Measurements from ENCODE around the gene CD109.

The CD109 gene

DNA sequence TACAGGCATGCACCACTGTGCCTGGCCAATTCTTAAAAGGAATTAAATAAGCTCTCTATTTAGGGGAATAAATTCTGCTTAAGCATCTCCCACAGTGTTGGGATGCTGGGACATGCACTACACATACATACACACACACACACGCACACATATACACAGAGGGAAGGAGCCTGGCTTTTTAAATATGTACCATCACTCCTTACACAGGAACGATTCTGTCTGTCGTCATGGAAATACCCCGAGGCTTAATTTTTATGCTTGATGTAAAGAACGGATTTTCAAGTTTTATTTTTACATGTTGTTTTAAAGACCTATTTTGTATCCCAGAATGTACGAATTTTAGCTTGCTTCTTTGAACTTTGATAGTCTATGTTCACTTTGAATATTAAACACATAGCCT lies 95.3 kb downstream of the CD109 start:
- TF ChIP-seq TCF12 (IDR thresholded peaks at IDR 0.05; ENCODE audit: low read depth) (no peak), CEBPB (IDR thresholded peaks at IDR 0.05) (no peak), TAF1 (IDR thresholded peaks at IDR 0.05; ENCODE audit: low read depth) (no peak), CREB1 (IDR thresholded peaks at IDR 0.05; ENCODE audit: low read depth) (no peak), NFIC (IDR thresholded peaks at IDR 0.05) (no peak), EGR1 (IDR thresholded peaks at IDR 0.05) (no peak), RAD21 (IDR thresholded peaks at IDR 0.05; ENCODE audit: low read depth) (no peak), FOXM1 (IDR thresholded peaks at IDR 0.05; ENCODE audit: borderline replicate concordance, low read depth) (no peak), YY1 (IDR thresholded peaks at IDR 0.05; ENCODE audit: low read depth) (no peak), EP300 (IDR thresholded peaks at IDR 0.05; ENCODE audit: borderline replicate concordance) (no peak), ZBTB7A (IDR thresholded peaks at IDR 0.05; ENCODE audit: low read depth) (no peak), TEAD4 (IDR thresholded peaks at IDR 0.05) (no peak)
- TF ChIP-seq, protein P1, sequence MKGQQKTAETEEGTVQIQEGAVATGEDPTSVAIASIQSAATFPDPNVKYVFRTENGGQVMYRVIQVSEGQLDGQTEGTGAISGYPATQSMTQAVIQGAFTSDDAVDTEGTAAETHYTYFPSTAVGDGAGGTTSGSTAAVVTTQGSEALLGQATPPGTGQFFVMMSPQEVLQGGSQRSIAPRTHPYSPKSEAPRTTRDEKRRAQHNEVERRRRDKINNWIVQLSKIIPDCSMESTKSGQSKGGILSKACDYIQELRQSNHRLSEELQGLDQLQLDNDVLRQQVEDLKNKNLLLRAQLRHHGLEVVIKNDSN (IDR thresholded peaks at IDR 0.05): no peak
- TF ChIP-seq, protein P2, sequence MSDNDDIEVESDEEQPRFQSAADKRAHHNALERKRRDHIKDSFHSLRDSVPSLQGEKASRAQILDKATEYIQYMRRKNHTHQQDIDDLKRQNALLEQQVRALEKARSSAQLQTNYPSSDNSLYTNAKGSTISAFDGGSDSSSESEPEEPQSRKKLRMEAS (IDR thresholded peaks at IDR 0.05): no peak
- TF ChIP-seq, protein P3, sequence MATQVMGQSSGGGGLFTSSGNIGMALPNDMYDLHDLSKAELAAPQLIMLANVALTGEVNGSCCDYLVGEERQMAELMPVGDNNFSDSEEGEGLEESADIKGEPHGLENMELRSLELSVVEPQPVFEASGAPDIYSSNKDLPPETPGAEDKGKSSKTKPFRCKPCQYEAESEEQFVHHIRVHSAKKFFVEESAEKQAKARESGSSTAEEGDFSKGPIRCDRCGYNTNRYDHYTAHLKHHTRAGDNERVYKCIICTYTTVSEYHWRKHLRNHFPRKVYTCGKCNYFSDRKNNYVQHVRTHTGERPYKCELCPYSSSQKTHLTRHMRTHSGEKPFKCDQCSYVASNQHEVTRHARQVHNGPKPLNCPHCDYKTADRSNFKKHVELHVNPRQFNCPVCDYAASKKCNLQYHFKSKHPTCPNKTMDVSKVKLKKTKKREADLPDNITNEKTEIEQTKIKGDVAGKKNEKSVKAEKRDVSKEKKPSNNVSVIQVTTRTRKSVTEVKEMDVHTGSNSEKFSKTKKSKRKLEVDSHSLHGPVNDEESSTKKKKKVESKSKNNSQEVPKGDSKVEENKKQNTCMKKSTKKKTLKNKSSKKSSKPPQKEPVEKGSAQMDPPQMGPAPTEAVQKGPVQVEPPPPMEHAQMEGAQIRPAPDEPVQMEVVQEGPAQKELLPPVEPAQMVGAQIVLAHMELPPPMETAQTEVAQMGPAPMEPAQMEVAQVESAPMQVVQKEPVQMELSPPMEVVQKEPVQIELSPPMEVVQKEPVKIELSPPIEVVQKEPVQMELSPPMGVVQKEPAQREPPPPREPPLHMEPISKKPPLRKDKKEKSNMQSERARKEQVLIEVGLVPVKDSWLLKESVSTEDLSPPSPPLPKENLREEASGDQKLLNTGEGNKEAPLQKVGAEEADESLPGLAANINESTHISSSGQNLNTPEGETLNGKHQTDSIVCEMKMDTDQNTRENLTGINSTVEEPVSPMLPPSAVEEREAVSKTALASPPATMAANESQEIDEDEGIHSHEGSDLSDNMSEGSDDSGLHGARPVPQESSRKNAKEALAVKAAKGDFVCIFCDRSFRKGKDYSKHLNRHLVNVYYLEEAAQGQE (IDR thresholded peaks at IDR 0.05; ENCODE audit: low read depth): no peak

DNA sequence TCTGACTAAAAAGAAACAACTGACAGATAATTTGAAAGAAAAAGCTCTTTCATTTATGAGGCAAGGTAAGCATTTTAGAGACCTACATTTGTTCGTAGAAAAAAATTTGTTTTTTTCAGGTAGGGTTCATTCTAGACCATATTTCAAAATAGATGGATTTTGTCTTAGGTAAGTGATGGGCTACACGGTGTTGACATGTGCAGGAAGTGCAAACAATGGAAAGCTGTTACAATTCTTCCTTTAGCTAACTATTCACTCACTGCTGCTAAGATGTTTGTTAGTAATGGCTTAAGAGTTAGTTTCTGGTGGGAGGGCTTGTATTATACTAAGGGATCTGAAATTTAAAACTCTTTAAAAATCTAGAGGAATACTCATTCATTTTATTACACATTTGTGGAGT lies 96.7 kb downstream of the CD109 start:
- TF ChIP-seq EP300 (IDR thresholded peaks at IDR 0.05; ENCODE audit: borderline replicate concordance) (no peak), CREB1 (IDR thresholded peaks at IDR 0.05; ENCODE audit: low read depth) (no peak), CEBPB (IDR thresholded peaks at IDR 0.05) (no peak), YY1 (IDR thresholded peaks at IDR 0.05; ENCODE audit: low read depth) (no peak), ZBTB7A (IDR thresholded peaks at IDR 0.05; ENCODE audit: low read depth) (no peak), RAD21 (IDR thresholded peaks at IDR 0.05; ENCODE audit: low read depth) (no peak), TAF1 (IDR thresholded peaks at IDR 0.05; ENCODE audit: low read depth) (no peak), NFIC (IDR thresholded peaks at IDR 0.05) (no peak), TCF12 (IDR thresholded peaks at IDR 0.05; ENCODE audit: low read depth) (no peak), TEAD4 (IDR thresholded peaks at IDR 0.05) (no peak), EGR1 (IDR thresholded peaks at IDR 0.05) (no peak), FOXM1 (IDR thresholded peaks at IDR 0.05; ENCODE audit: borderline replicate concordance, low read depth) (no peak)
- TF ChIP-seq, protein P3 (IDR thresholded peaks at IDR 0.05; ENCODE audit: low read depth): no peak
- TF ChIP-seq, protein P1 (IDR thresholded peaks at IDR 0.05): no peak
- TF ChIP-seq, protein P2 (IDR thresholded peaks at IDR 0.05): no peak

DNA sequence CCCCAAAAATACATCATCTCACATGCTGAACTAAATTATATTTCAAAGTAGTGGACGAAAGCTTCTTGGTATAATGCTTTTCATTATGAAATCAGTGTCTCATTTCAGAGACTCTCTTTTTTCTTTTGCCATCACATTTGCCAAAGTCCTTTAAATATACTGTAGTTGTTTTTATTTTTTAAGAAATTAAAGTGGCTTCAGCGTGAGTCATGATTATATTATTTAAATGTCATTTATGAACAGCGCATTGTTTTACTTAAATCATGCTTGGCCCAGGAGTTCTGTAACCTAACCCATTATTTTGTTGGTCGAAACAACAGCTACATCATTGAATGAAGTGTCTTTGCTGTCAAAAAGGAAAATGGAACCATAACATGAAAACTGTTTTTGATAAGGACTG lies 100.9 kb downstream of the CD109 start:
- TF ChIP-seq CREB1 (IDR thresholded peaks at IDR 0.05; ENCODE audit: low read depth) (no peak), FOXM1 (IDR thresholded peaks at IDR 0.05; ENCODE audit: borderline replicate concordance, low read depth) (no peak), EGR1 (IDR thresholded peaks at IDR 0.05) (no peak), TCF12 (IDR thresholded peaks at IDR 0.05; ENCODE audit: low read depth) (no peak), YY1 (IDR thresholded peaks at IDR 0.05; ENCODE audit: low read depth) (no peak), NFIC (IDR thresholded peaks at IDR 0.05) (no peak), CEBPB (IDR thresholded peaks at IDR 0.05) (no peak), TAF1 (IDR thresholded peaks at IDR 0.05; ENCODE audit: low read depth) (no peak), TEAD4 (IDR thresholded peaks at IDR 0.05) (no peak), EP300 (IDR thresholded peaks at IDR 0.05; ENCODE audit: borderline replicate concordance) (no peak), RAD21 (IDR thresholded peaks at IDR 0.05; ENCODE audit: low read depth) (no peak), ZBTB7A (IDR thresholded peaks at IDR 0.05; ENCODE audit: low read depth) (no peak)
- TF ChIP-seq, protein P3 (IDR thresholded peaks at IDR 0.05; ENCODE audit: low read depth): no peak
- TF ChIP-seq, protein P1 (IDR thresholded peaks at IDR 0.05): no peak
- TF ChIP-seq, protein P2 (IDR thresholded peaks at IDR 0.05): no peak

Data from Ishikawa (cell line).